HG03558 (cell line): ENCODE results near the gene RBM33.
"Not testable (repeated sequence)": the region's sequence is repeated elsewhere in the genome, so short reads cannot be mapped to it uniquely, and the experiment has no call there.

Source experiments
- ATAC-seq: cut with Tn5 transposase; IDR thresholded peaks from one replicate; pipeline ENCODE4 v1.9.1; 2021; ENCODE audit warnings: moderate number of reproducible peaks; ENCODE audit not compliant: unreplicated experiment; ENCODE audit errors: extremely low read depth

RBM33 gene

DNA sequence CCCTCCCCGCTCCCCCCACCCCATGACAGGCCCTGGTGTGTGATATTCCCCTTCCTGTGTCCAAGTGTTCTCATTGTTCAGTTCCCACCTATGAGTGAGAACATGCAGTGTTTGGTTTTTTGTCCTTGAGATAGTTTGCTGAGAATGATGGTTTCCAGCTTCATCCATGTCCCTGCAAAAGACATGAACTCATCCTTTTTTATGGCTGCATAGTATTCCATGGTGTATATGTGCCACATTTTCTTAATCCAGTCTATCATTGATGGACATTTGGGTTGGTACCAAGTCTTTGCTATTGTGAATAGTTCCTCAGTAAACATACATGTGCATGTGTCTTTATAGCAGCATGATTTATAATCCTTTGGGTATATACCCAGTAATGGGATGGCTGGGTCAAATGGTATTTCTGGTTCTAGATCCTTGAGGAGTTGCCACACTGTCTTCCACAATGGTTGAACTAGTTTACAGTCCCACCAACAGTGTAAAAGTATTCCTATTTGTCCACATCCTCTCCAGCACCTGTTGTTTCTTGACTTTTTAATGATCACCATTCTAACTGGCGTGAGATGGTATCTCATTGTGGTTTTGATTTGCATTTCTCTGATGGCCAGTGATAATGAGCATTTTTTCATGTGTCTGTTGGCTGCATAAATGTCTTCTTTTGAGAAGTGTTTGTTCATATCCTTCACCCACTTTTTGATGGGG lies 42.3 kb downstream of the RBM33 start:
- not testable (repeated sequence) for ATAC-seq

DNA sequence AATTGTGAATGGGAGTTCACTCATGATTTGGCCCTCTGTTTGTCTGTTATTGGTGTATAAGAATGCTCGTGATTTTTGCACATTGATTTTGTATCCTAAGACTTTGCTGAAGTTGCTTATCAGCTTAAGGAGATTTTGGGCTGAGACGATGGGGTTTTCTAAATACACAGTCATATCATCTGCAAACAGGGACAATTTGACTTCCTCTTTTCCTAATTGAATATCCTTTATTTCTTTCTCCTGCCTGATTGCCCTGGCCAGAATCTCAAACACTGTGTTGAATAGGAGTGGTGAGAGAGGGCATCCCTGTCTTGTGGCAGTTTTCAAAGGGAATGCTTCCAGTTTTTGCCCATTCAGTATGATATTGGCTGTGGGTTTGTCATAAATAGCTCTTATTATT lies 43.8 kb downstream of the RBM33 start:
- not testable (repeated sequence) for ATAC-seq

DNA sequence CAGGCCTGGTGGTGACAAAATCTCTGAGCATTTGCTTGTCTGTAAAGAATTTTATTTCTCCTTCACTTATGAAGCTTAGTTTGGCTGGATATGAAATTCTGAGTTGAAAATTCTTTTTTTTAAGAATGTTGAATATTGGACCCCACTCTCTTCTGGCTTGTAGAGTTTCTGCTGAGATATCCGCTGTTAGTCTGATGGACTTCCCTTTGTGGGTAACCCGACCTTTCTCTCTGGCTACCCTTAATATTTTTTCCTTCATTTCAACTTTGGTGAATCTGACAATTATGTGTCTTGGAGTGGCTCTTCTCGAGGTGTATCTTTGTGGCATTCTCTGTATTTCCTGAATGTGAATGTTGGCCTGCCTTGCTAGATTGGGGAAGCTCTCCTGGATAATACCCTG lies 46.2 kb downstream of the RBM33 start:
- not testable (repeated sequence) for ATAC-seq

DNA sequence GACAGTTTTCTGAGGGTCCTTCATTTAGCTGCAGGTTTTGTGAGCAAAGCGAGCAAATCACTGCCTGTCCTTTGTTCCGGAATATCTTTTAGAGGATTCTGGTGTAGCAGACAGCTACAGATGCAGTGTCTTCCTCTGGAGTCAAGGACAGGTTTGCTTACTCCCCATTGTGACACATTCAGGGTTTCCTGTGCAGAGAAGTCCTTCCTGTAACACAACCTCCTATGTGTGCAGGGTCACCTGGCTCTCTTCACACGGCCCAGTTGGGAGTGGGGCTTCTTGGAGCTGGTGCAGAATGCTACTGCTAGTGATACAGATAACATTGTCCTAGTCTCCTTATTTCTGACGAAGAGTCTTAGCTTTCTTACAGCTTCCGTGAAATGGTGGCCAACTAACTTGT lies 47.9 kb downstream of the RBM33 start:
- ATAC-seq: no peak

DNA sequence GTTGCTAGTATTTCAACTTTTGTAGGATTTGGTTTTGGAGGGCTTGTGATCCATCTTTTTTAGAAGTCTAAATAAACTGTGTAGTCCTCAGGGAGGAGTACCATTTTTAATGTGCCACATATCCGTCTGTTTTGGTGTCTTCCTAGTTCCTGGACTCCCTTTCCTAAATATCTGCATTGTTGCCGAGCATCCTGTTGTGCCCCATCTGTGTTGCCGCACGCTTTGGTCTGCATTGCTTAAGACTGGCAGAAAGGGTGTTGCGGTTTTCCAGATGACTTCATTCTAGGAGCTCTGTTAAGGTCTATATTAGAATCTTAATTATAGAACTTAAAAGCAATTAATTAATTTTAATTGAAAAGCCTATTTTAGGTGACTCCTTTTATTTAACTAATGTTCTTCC lies 49.4 kb downstream of the RBM33 start:
- no peak for ATAC-seq

DNA sequence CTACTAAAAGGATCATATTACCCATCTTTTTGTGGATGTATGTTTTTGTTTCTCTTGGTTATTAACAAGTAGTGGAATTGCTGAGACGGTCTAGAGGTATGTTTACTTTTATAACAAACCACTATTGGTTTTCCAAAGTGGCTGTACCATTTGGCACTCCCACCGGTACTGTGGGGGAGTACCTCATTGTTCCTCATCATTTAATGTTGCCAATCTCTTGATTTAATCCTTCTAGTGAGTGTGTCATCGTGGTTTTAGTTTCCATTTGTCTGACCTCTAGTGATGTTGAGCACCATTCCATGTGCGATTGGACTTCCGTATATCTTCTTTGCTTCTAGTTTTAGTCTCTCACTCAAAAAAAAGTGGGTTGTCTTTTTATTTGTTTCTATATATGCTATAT lies 50.4 kb downstream of the RBM33 start:
- no peak for ATAC-seq

DNA sequence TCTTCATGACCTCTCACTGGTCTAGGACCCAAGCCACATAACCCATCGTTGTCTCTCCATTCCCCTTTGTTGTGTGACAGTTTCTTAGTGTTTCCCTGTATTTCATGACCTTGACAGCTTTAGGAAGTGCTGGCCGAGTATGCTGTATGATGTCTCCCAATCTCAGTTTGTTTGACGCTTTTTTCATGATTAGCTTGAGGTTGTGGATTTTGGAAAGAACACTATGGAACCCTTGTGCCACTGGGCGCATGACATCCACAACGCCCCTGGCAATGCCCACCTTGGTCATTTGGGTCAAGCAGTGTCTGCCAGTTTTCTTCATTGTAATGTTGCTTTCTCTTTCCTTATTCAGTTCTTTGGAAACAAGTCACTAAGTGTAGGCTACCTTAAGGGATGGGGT lies 52.3 kb downstream of the RBM33 start:
- ATAC-seq: no peak

DNA sequence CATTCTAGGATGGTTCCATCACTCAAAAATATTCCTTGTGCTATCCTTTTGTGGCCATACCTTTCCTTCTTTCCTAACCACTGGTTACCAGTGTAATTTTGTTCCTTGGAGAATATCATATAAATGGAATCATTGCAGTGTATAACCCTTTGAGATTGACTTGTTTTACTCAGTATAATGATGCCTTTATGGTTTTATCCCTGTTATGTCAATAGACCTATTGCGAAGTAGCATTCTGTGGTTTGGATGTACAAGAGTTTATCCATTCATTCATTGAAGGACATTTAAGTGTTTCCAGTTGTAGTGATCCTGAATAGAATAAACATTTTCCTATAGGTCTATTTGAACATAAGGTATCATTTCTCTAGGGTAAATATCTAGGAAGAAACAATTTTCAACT lies 54.2 kb downstream of the RBM33 start:
- ATAC-seq: no peak

DNA sequence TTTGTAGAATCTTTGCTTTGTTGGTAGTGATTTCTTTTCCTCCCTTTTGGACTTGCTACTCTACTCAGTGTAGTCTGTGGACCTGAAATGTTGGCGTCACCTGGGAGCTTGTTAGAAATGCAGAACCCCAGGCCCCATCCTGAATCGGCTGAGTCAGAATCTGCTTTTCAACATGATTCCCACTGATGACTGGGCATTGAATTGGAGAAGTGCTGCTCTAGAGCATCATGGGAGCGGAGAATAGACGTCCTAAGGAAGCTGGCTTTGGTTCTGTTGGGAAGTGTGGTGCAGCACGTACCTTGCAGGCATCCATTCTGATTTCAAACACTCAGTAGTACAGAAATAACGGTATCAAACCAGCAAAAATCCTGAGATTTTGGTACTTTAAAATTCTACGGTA lies 54.7 kb downstream of the RBM33 start:
- no peak for ATAC-seq

DNA sequence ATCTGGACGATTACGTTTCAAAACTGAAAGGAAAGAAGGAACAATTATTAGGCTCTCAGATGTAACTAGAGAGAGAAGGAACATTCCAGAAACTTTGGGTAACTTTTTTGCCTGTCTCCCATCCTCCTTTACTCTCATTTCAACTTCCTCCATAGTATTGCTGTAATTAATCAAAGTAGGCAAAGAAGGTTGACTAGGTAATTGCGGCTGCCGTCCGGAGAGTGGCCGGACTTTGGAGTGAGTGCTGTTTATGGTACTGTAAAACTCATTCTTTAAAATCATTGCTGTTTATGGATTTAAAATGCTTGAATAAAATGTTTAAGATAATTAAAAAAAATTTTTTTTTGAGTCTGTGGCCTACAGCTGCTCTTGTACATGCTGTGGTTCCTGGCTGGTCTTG lies 56.4 kb downstream of the RBM33 start:
- no peak for ATAC-seq

DNA sequence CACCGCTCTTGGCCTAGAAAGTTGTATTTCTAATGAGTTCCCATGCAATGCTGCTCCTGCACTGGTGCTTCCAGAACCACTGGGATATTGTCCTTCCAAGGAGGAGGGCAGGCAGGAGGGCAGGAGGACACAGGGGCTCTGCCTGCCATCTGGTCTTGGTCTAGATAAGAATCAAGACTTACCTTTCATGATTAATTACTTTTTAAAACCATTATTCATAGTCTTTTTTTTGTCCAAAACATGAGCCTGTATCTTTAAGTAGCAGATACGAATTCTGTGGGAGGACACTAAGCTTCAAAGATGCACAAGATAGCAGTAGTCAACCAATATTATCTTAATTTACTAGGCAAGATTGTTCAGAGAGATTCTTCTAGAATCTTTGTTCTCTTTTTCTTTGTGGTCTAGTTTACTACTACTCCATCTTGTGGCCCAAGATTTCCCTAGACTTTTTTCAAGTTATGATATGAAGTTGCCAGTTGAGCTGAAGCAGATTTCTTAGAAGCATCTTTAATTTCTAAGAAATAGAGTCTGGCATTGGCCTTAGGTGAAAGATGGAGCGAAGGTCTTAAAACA lies 57.6 kb downstream of the RBM33 start:
- ATAC-seq: no peak

DNA sequence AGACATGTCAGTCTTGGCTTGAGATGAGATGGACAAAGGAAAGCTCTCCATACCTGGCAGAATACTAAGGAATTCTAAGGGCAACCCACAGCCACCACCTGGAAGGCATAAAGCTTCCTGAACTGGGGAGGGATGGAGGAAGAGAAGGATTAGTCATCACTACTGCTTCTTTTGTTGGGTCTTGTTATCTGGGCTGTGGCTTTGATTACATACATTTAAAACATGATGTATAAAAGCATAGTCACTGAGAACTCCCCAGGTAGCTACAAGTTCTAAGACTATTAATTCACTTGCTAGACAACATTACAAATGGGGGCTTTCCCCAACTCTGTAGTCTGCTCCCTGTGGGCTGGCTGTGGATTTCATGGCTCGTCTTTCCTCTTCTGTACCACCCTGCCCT lies 58.2 kb downstream of the RBM33 start:
- no peak for ATAC-seq

DNA sequence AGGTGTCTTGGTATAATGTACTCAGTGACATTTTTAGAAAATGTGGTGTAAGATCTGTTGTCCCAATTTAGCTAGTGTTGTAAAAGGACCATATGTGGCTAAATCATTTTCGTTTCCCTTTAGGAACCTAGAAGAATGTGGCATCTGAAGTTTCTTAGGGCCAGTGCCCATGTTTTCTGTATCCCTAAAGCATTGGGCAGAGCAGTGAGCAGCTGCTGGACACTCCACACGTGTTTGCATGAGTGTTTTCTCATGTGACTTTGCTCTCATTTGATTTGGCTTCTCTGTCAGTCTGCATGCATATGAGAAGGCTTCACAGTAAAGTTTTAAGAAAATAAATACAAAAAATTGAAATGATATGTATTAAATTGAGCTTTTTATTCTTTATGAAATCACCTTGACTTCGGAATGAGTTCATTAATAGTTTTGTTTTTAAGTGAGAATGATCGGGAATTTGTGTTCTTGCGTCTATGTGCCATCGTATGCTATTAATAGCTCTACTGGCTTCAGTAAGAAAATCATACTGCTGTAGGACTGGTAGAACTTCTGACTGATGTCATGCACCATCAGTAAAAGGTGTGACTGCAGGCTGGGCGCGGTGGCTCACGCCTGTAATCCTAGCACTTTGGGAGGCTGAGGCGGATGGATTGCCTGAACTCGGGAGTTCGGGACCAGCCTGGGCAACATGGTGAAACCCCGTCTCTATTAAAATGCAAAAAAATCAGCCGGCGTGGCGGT lies 61.3 kb downstream of the RBM33 start:
- ATAC-seq: no peak

DNA sequence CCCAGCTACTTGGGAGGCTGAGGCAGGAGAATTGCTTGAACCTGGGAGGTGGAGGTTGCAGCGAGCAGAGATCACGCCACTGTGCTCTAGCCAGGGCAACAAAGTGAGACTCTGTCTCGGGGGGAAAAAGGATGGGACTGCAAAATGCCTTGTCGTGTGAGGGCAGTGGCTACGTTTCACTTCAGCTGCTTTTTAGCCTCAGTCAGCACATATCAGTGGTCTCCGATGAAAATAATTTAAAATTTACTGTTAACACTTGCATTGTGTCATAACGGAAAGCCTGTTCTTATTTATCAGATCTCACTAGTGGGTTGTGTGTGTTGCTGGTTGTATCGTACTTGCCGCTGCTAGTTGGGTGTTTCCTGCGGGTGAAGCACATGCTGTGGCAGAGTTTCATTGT lies 61.9 kb downstream of the RBM33 start:
- ATAC-seq: no peak

DNA sequence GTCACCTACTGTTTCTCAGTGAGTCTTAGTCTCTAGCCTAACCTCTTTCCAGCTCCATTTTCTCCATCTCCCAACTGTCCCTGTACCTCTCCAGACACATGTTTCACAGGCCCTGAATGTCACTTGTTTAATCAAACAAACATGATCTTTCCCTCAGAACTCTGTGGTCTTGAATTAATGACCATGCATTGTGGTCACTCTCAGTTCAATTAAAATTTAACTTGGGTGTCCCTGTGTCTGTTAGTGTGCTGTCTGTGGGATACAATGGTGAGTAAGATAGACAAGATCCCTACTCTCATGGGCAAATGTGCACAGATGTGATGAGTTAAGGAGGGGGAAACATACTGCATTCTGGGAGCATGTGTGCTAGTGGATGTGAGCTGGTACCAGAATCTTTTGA lies 65.0 kb downstream of the RBM33 start:
- no peak for ATAC-seq

DNA sequence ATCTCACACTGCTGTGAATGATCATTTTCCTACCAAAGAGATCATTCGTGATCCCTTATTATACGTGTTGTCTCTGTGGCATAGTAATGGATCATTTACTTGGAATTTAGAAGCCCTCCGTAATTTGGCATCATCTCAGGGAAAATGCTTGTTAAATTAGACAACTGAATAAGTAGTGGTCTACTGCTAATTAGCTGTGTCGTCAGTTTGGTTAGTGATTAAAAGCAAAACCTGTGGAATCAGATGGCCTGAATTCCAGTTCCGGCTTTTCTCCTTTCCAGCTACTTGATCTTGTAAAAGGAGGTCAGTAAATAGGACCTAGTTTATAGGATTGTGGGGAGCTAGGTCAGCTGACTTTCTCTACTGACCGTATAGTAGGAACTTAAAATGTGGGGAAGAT lies 65.6 kb downstream of the RBM33 start:
- no peak for ATAC-seq

DNA sequence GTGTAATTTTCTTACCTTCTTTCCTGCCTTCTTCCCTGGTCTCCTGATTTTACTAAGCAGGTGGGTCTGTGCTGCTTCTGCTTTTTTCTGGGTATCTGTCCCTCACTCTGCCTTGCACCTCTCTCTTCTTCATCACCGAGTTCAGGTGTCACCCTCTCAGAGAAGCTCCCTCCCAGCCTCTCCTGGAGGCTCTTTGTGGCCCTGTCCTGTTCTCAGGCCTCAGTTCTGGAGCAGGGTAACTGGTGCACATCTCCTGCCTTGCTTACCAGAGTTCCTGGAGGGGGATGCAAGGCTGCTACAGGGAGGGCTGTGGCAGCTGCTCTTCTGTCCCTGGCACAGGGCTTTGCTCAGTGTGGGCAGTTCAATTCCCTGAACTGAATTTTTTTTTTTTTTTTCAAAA lies 66.1 kb downstream of the RBM33 start:
- no peak for ATAC-seq

DNA sequence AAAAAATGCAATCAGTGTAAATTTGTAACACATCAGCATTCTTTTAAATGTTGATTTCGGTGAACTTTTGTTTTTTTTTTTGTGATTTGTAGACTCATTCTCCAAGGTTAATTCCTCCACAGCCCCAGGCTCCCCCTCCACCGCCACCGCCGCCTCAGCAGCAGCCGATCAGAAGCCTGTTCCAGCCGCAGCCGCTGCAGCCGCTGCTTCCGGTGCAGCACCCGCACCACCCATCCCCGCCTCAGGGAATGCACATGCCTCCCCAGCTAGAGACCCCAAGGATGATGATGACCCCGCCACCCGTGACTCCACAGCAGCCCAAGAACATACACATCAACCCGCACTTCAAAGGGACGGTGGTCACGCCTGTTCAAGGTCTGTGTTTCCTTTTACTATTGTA lies 66.6 kb downstream of the RBM33 start:
- no peak for ATAC-seq

DNA sequence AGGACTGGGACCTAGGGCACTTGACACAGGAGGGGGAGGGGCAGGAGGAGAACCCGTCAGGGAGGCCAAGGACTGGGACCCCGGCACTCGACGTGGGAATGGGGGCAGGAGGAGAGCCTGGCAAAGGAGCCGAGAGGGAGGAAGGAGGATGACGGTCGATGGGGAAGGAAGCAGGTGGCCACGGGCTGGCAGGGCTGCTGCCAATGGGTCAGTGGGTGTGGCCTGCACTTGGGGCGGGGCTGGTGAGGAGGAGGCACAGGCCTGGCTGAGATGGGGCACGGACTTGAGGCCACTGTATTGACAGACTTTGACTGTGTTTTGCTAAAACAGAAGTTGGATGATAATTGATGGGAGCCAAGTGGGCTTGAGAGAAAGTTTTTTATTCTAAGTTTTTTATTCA lies 68.9 kb downstream of the RBM33 start:
- ATAC-seq: no peak

DNA sequence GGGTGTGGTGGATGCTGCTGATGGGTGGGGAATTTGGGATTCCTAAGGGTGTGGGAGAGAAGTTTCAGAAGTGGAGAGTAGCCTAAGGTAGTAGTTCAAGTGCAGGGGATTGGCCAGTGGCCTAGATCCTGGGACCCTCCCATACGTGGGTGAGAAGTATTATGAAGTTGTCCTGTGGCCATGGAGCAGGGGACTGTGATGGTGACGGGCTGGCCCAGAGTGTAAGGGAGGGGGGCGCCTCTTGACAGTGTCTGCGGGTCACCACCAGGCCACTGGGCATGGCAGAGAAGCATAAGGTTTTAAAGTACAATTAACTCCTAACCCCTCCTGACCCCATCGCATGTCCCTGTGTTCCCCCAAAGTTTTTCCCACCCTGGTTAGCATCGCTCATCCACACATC lies 70.2 kb downstream of the RBM33 start:
- no peak for ATAC-seq

DNA sequence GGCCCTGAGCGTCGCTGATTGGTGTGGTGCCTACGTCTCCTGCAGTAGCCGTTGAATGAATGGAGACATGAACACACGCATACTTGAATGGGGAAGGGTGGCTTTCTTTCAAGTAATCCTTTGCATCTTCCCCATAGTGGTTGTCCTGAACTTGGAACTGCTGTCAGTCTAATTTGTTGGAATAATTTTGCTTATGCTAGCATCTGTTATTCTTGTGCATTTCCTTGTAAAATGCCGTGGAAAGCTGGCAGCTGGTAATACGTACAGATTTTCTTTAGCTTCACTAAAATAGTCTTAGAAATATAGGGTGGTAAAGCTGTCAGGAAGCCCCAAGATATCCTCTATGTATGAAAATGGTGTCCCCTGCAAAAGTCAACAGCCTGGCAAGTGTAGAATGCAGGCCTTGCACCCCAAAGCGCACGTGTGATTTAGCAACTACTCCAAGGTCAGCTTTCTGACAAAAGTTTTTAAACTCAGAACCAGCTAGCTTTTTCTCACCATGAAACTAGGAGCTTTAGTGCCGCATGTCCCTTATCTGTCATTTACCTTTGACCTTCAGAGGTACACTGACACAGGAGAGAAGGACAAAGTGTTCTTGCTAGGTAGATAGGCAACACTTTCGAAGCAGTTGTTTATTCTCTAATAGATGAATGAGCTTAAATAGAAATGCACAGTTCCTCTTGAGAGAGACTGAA lies 70.8 kb downstream of the RBM33 start:
- ATAC-seq: no peak
